Calu3 (cell line): Measurements from ENCODE around the gene UBE2J2. TPM values are rescaled to one million over a fixed set of nuclear protein-coding genes. Genes with fewer than 3 reads are reported as not detected.

Experiments used
- BruUV-seq: library from RNA; stranded (reverse); fragments of 400-500 nt; replicated peaks from 2 replicates; lab custom pipeline; 2021; lab: Mats Ljungman, UMichigan
- CTCF ChIA-PET: fragments of 300-600 bp; sonication (Branson Sonifier 250); formaldehyde crosslinking; loops from one replicate; lab custom pipeline; 2022; ENCODE audit warnings: antibody characterized with exemption; lab: Charles Lee
- DNase-seq: peaks from one replicate; pipeline ENCODE4 v3.0.0; 2022
- H3K27ac Mint-ChIP-seq: one replicate; pipeline ENCODE4 v1.8.0; 2022; ENCODE audit warnings: mixed read lengths; ENCODE audit not compliant: unreplicated experiment
- H3K27me3 Mint-ChIP-seq: one replicate; pipeline ENCODE4 v1.8.0; 2022; ENCODE audit warnings: mixed read lengths; ENCODE audit not compliant: unreplicated experiment
- H3K36me3 Mint-ChIP-seq: one replicate; pipeline ENCODE4 v1.8.0; 2022; ENCODE audit warnings: mild to moderate bottlenecking, moderate library complexity, mixed read lengths; ENCODE audit not compliant: insufficient read depth, unreplicated experiment
- H3K4me1 Mint-ChIP-seq: one replicate; pipeline ENCODE4 v1.8.0; 2022; ENCODE audit warnings: mild to moderate bottlenecking, low read depth, mixed read lengths; ENCODE audit not compliant: unreplicated experiment
- H3K4me3 Mint-ChIP-seq: one replicate; pipeline ENCODE4 v1.8.0; 2022; ENCODE audit warnings: mild to moderate bottlenecking, low read depth, moderate library complexity, mixed read lengths; ENCODE audit not compliant: unreplicated experiment
- H3K9me3 Mint-ChIP-seq: one replicate; pipeline ENCODE4 v1.8.0; 2022; ENCODE audit warnings: low read depth, mixed read lengths; ENCODE audit not compliant: unreplicated experiment
- CTCF ChIP-seq: fragments of 200-600 bp; IDR thresholded peaks from one replicate; pipeline ENCODE4 v1.8.0; 2022; ENCODE audit warnings: antibody characterized with exemption; ENCODE audit not compliant: unreplicated experiment
- intact Hi-C: fragments of 100-400 bp; cut with micrococcal nuclease; formaldehyde crosslinking; loops from one replicate; pipeline ENCODE4 v1.10.0; 2022; ENCODE audit not compliant: unreplicated experiment
- total RNA-seq: library from RNA; stranded (reverse); gene quantifications from 2 replicates; pipeline ENCODE4 v1.2.3, GENCODE V29; 2022

Gene UBE2J2
- total RNA-seq, 1 experiment from 2014 or later: 45.6 TPM

GRCh38 chr1:1296070-1297061, 22.7 kb upstream of the UBE2J2 start:
- intact Hi-C loops: no loop called here
- no peaks in the 10 kb centered on the region for H3K4me1 Mint-ChIP-seq
- no peak for TF ChIP-seq CTCF
- H3K36me3 Mint-ChIP-seq: peaks cover 20% of the 10 kb centered on the region
- BruUV-seq: no TSS peak
- H3K27ac Mint-ChIP-seq: no peak overlapping the region
- CTCF ChIA-PET: no interaction called here
- no peaks in the 10 kb centered on the region for H3K9me3 Mint-ChIP-seq
- no peak for DNase-seq
- no peak overlapping the region for H3K4me3 Mint-ChIP-seq
- H3K27me3 Mint-ChIP-seq: no peaks in the 10 kb centered on the region

- no peak overlapping the region for H3K4me3 Mint-ChIP-seq
- BruUV-seq: no TSS peak
- CTCF ChIA-PET: no interaction called here
- no peaks in the 10 kb centered on the region for H3K9me3 Mint-ChIP-seq
- intact Hi-C loops: no loop called here
- DNase-seq: no peak
- H3K27ac Mint-ChIP-seq: no peak overlapping the region
- no peaks in the 10 kb centered on the region for H3K27me3 Mint-ChIP-seq
- no peaks in the 10 kb centered on the region for H3K4me1 Mint-ChIP-seq
- H3K36me3 Mint-ChIP-seq: peaks cover 23% of the 10 kb centered on the region
- no peak for TF ChIP-seq CTCF
Measured at GRCh38 chr1:1295154-1295923, 21.7 kb upstream of the UBE2J2 start.

GRCh38 chr1:1294250-1294890, 20.7 kb upstream of the UBE2J2 start:
- peaks cover 28% of the 10 kb centered on the region for H3K36me3 Mint-ChIP-seq
- CTCF ChIA-PET: no interaction called here

More at GRCh38 chr1:1294250-1294890, 20.7 kb upstream of the UBE2J2 start:
- no peak for TF ChIP-seq CTCF
- no peak overlapping the region for H3K4me3 Mint-ChIP-seq
- BruUV-seq: no TSS peak
- no peaks in the 10 kb centered on the region for H3K4me1 Mint-ChIP-seq
- H3K27me3 Mint-ChIP-seq: no peaks in the 10 kb centered on the region
- no peak overlapping the region for H3K27ac Mint-ChIP-seq
- intact Hi-C loops: no loop called here
- H3K9me3 Mint-ChIP-seq: no peaks in the 10 kb centered on the region
- no peak for DNase-seq
